ENCODE data around the gene PAGR1. TPM values are rescaled to one million over a fixed set of nuclear protein-coding genes. Genes with fewer than 3 reads are reported as not detected.

PAGR1 gene
- total and polyA plus RNA-seq, 2 of the 13 experiments (the other 11 are each of a cell fraction or from before 2014, with no cell fraction given) = 9.8 to 66.4 TPM

GRCh38 chr16:29815793-29816693 is at the start of gene PAGR1 (continued):
- TF ChIP-seq BCLAF1 (IDR thresholded peaks at IDR 0.05) (no peak), DMTF1 (CRISPR knock-in tag; IDR thresholded peaks at IDR 0.05) (peak; percentile 37), GATAD1 (CRISPR knock-in tag; IDR thresholded peaks at IDR 0.05) (peak; percentile 90), ZNF331 (CRISPR knock-in tag; IDR thresholded peaks at IDR 0.05) (peak; percentile 73), SRSF9 (IDR thresholded peaks at IDR 0.05; ENCODE audit: borderline replicate concordance, insufficient read depth, low read depth, low read length, poor library complexity, severe bottlenecking) (no peak), JUNB (CRISPR knock-in tag; IDR thresholded peaks at IDR 0.05; ENCODE audit: borderline replicate concordance) (no peak), YEATS4 (CRISPR knock-in tag; IDR thresholded peaks at IDR 0.05; ENCODE audit: borderline replicate concordance) (0 out of 2 replicates have a peak, but pooled peaks have one; percentile 79), BRD4 (CRISPR knock-in tag; IDR thresholded peaks at IDR 0.05) (peak; percentile 89), ZNF674 (CRISPR knock-in tag; IDR thresholded peaks at IDR 0.05; ENCODE audit: low read depth) (no peak), NCOA5 (CRISPR knock-in tag; IDR thresholded peaks at IDR 0.05) (no peak), SP140L (CRISPR knock-in tag; IDR thresholded peaks at IDR 0.05; ENCODE audit: borderline replicate concordance) (no peak), ZNF432 (CRISPR knock-in tag; IDR thresholded peaks at IDR 0.05; ENCODE audit: borderline replicate concordance) (no peak), KDM5B (CRISPR knock-in tag; IDR thresholded peaks at IDR 0.05; ENCODE audit: borderline replicate concordance) (peak; percentile 93), RAD21 (CRISPR knock-in tag; IDR thresholded peaks at IDR 0.05) (peak; percentile 96)
- TF ChIP-seq, protein P1, sequence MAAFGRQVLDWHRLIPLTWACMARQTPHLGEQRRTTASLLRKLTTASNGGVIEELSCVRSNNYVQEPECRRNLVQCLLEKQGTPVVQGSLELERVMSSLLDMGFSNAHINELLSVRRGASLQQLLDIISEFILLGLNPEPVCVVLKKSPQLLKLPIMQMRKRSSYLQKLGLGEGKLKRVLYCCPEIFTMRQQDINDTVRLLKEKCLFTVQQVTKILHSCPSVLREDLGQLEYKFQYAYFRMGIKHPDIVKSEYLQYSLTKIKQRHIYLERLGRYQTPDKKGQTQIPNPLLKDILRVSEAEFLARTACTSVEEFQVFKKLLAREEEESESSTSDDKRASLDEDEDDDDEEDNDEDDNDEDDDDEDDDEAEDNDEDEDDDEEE (CRISPR knock-in tag; IDR thresholded peaks at IDR 0.05) = peak; percentile 82; the same call in 1 of the 2 replicates
- TF ChIP-seq, protein P2, sequence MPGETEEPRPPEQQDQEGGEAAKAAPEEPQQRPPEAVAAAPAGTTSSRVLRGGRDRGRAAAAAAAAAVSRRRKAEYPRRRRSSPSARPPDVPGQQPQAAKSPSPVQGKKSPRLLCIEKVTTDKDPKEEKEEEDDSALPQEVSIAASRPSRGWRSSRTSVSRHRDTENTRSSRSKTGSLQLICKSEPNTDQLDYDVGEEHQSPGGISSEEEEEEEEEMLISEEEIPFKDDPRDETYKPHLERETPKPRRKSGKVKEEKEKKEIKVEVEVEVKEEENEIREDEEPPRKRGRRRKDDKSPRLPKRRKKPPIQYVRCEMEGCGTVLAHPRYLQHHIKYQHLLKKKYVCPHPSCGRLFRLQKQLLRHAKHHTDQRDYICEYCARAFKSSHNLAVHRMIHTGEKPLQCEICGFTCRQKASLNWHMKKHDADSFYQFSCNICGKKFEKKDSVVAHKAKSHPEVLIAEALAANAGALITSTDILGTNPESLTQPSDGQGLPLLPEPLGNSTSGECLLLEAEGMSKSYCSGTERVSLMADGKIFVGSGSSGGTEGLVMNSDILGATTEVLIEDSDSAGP (CRISPR knock-in tag; IDR thresholded peaks at IDR 0.05; ENCODE audit: borderline replicate concordance) = peak; percentile 94
- TF ChIP-seq, protein P3, sequence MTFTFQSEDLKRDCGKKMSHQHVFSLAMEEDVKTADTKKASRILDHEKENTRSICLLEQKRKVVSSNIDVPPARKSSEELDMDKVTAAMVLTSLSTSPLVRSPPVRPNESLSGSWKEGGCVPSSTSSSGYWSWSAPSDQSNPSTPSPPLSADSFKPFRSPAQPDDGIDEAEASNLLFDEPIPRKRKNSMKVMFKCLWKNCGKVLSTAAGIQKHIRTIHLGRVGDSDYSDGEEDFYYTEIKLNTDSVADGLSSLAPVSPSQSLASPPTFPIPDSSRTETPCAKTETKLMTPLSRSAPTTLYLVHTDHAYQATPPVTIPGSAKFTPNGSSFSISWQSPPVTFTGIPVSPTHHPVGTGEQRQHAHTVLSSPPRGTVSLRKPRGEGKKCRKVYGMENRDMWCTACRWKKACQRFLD (CRISPR knock-in tag; IDR thresholded peaks at IDR 0.05; ENCODE audit: borderline replicate concordance) = peak; percentile 22; the same call in 1 of the 2 replicates

Data from HepG2 (cell line).